Neural crest cell (in vitro differentiated cells): ENCODE data around the gene HARS2. TPM values are rescaled to one million over a fixed set of nuclear protein-coding genes. Genes with fewer than 3 reads are reported as not detected.
"Not testable (repeated sequence)": the region's sequence is repeated elsewhere in the genome, so short reads cannot be mapped to it uniquely, and the experiment has no call there.

Source experiments
- DNase-seq: peaks from one replicate; pipeline ENCODE4 v3.0.0; 2021; ENCODE audit warnings: low read depth, mixed read lengths, low spot score
- H3K27ac Mint-ChIP-seq: one replicate; pipeline ENCODE4 v1.8.0; 2021; ENCODE audit warnings: mild to moderate bottlenecking, mixed read lengths; ENCODE audit not compliant: unreplicated experiment
- H3K27me3 Mint-ChIP-seq: 2 replicates; pipeline ENCODE4 v1.8.0; 2021; ENCODE audit warnings: low read depth, mild to moderate bottlenecking, mixed read lengths
- H3K36me3 Mint-ChIP-seq: 2 replicates; pipeline ENCODE4 v1.8.0; 2021; ENCODE audit warnings: low read depth, mild to moderate bottlenecking, mixed read lengths
- H3K4me1 Mint-ChIP-seq: 2 replicates; pipeline ENCODE4 v1.8.0; 2021; ENCODE audit warnings: mixed read lengths
- H3K4me3 Mint-ChIP-seq: one replicate; pipeline ENCODE4 v1.8.0; 2021; ENCODE audit warnings: mild to moderate bottlenecking, mixed read lengths
- H3K9me3 Mint-ChIP-seq: 2 replicates; pipeline ENCODE4 v1.8.0; 2021; ENCODE audit warnings: mixed read lengths
- total RNA-seq: library from RNA; stranded (reverse); gene quantifications from 2 replicates; pipeline ENCODE4 v1.2.1, GENCODE V29; 2021
- TF ChIP-seq, protein P1 (sequence below): fragments of 200-600 bp; sonication (generic); conservative IDR thresholded peaks from 2 replicates; pipeline ENCODE4 v1.5.0; 2021; ENCODE audit warnings: antibody characterized with exemption, mild to moderate bottlenecking

HARS2 gene
- total RNA-seq, 1 donor from 2014 or later: 33.2 TPM

DNA sequence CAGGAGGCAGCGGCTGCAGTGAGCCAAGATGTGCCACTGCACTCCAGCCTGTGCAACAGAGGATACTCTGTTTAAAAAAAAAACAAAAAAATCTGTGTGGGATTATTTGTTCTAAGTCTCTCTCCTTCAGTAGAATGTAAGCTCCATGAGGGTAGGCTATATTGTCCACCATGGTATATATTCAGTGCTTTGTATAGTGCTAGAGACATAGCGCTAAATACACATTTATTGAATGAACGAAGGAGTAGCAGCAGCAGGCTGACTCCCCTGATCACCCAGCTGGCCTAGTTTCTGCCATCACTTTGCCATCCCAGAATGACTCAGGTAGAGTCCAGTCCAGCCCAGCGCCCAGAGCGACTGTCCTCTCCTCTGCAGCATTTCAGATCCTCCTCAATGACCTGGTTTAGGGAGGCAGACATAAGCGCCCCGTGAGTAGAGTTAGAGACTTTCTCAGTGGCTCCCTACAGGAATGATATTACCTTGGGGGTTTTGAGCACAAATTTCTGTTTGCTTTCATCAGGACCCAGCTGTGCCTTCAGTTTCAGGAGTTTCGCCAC, 801 bp upstream of the HARS2 start:
- Mint-ChIP-seq H3K4me3 (peak overlapping the region; percentile 100), H3K27me3 (no peaks in the 10 kb centered on the region), H3K4me1 (peaks cover 32% of the 10 kb centered on the region), H3K27ac (peak overlapping the region; percentile 99), H3K9me3 (no peaks in the 10 kb centered on the region), H3K36me3 (peaks cover 7% of the 10 kb centered on the region)
- TF ChIP-seq, protein P1, sequence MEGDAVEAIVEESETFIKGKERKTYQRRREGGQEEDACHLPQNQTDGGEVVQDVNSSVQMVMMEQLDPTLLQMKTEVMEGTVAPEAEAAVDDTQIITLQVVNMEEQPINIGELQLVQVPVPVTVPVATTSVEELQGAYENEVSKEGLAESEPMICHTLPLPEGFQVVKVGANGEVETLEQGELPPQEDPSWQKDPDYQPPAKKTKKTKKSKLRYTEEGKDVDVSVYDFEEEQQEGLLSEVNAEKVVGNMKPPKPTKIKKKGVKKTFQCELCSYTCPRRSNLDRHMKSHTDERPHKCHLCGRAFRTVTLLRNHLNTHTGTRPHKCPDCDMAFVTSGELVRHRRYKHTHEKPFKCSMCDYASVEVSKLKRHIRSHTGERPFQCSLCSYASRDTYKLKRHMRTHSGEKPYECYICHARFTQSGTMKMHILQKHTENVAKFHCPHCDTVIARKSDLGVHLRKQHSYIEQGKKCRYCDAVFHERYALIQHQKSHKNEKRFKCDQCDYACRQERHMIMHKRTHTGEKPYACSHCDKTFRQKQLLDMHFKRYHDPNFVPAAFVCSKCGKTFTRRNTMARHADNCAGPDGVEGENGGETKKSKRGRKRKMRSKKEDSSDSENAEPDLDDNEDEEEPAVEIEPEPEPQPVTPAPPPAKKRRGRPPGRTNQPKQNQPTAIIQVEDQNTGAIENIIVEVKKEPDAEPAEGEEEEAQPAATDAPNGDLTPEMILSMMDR: no peak
- DNase-seq: no peak

GRCh38 chr5:140694276-140694675, 3.0 kb downstream of the HARS2 start:
- Mint-ChIP-seq H3K27ac (no peak overlapping the region), H3K27me3 (no peaks in the 10 kb centered on the region), H3K9me3 (no peaks in the 10 kb centered on the region), H3K4me1 (peaks cover 28% of the 10 kb centered on the region), H3K4me3 (peak overlapping the region; percentile 57), H3K36me3 (peaks cover 26% of the 10 kb centered on the region)
- DNase-seq: no peak
- TF ChIP-seq, protein P1: no peak

DNA sequence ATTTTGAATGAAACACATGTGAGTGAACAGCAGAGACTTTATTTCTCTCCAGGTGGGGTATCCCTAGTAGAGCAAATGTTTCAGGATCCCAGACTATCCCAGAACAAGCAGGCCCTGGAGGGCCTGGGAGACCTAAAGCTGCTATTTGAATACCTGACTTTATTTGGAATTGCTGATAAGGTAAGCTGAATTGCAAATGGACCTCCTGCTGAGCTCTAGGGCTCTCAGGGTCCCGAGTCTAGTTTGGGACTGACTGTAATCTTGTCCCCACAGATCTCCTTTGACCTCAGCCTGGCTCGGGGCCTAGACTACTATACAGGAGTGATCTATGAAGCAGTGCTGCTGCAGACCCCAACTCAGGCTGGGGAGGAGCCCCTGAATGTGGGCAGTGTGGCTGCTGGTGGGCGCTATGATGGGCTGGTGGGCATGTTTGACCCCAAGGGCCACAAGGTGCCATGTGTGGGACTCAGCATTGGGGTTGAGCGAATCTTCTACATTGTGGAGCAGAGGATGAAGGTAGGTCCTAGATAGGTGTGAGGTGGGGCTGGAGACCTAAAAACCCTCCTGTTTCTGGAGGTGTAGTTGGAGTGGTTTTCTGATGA, 5.7 kb downstream of the HARS2 start:
- Mint-ChIP-seq H3K4me3 (peak overlapping the region; percentile 62), H3K4me1 (peaks cover 29% of the 10 kb centered on the region), H3K27ac (no peak overlapping the region), H3K36me3 (peaks cover 28% of the 10 kb centered on the region), H3K9me3 (no peaks in the 10 kb centered on the region), H3K27me3 (no peaks in the 10 kb centered on the region)
- TF ChIP-seq, protein P1: no peak
- no peak for DNase-seq

- peak; percentile 83 for DNase-seq
- Mint-ChIP-seq H3K4me1 (peaks cover 21% of the 10 kb centered on the region), H3K4me3 (peak within 1 kb of the TSS; percentile 99), H3K27ac (peak within 1 kb of the TSS; percentile 96), H3K27me3 (no peaks in the 10 kb centered on the region), H3K36me3 (peaks cover 27% of the 10 kb centered on the region), H3K9me3 (no peaks in the 10 kb centered on the region)
- TF ChIP-seq, protein P1: no peak
Observed at GRCh38 chr5:140700177-140701144, 9.2 kb downstream of the HARS2 start, which contains the start of gene ZMAT2. Gene ZMAT2 (plus strand): TSS chr5:140700447. CDS start chr5:140700461, 14 bp downstream.

DNA sequence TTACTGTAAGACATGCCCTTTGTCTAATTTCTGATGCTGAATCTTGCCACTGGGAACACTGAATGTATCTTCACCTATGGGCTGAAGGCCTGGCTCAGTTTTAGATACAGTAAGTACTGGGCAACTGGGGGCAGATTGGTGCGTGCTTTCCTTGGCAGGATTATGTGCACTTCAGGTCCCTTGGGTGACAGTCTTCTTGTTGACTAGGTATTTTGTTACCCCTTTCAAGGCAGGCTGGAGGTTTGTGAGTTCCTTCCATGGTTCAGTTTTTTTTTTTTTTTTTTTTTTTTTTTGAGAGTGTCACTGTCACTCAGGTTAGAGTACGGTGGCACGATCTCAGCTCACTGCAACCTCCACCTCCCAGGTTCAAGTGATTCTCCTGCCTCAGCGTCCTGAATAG, 16.6 kb downstream of the HARS2 start:
- Mint-ChIP-seq H3K36me3 (peaks cover 6% of the 10 kb centered on the region), H3K27me3 (peaks cover 9% of the 10 kb centered on the region), H3K4me1 (peaks cover 21% of the 10 kb centered on the region), H3K9me3 (no peaks in the 10 kb centered on the region), H3K27ac (no peak overlapping the region), H3K4me3 (peak overlapping the region; percentile 54)
- TF ChIP-seq, protein P1: no peak
- DNase-seq: no peak

- not testable (repeated sequence) for DNase-seq, H3K27me3 Mint-ChIP-seq, H3K36me3 Mint-ChIP-seq, H3K9me3 Mint-ChIP-seq, H3K27ac Mint-ChIP-seq, H3K4me3 Mint-ChIP-seq
- peaks cover 23% of the 10 kb centered on the region for H3K4me1 Mint-ChIP-seq
Observed at GRCh38 chr5:140708787-140709186, 17.5 kb downstream of the HARS2 start.
